ENCODE measurements around the gene CACNA1C. TPM values are rescaled to one million over a fixed set of nuclear protein-coding genes. Genes with fewer than 3 reads are reported as not detected.
A peak's percentile ranks its signal among the peaks of the same experiment; 100 is the strongest.

The CACNA1C gene
- total and polyA plus RNA-seq, 8 donors = 0.31 to 55.8 (median 7.2) TPM

- no peak overlapping the region for H3K27ac ChIP-seq
- no peak overlapping the region for H3K4me3 ChIP-seq
- H3K27me3 ChIP-seq = no peaks in the 10 kb centered on the region
- TF ChIP-seq POLR2AphosphoS5 (IDR thresholded peaks at IDR 0.05) (no peak), CTCF (IDR thresholded peaks at IDR 0.05) (no peak), POLR2A (IDR thresholded peaks at IDR 0.05) (no peak), EP300 (IDR thresholded peaks at IDR 0.05) (no peak)
- H3K4me1 ChIP-seq = peaks cover 0 to 28% (median under 1%) of the 10 kb centered on the region in 4 donors
- no peaks in the 10 kb centered on the region for H3K9me3 ChIP-seq
- 68 to 82% (median 72%) methylated on average over 4 of the region's 4 CpGs for WGBS, 5 donors
- DNase-seq = no peak
- no peaks in the 10 kb centered on the region for H3K36me3 ChIP-seq
- intact Hi-C loops (cut with DNase I; ENCODE audit: low total_unique reads) = no loop called here
Observed at GRCh38 chr12:2173971-2174370, 121.2 kb downstream of the CACNA1C start.

GRCh38 chr12:2177003-2177402 is 124.2 kb downstream of the CACNA1C start:
- Histone ChIP-seq H3K27ac (no peak overlapping the region), H3K4me1 (peaks cover 0 to 29% (median 16%) of the 10 kb centered on the region in 4 donors), H3K27me3 (no peaks in the 10 kb centered on the region), H3K4me3 (no peak overlapping the region), H3K36me3 (no peaks in the 10 kb centered on the region), H3K9me3 (no peaks in the 10 kb centered on the region)
- WGBS, 5 donors = 62 to 74% (median 65%) methylated on average over 6 of the region's 6 CpGs
- no peak for DNase-seq
- intact Hi-C loops (cut with DNase I; ENCODE audit: low total_unique reads) = no loop called here
- no peak for TF ChIP-seq POLR2A (IDR thresholded peaks at IDR 0.05)

GRCh38 chr12:2177751-2178150 is 125.0 kb downstream of the CACNA1C start:
- TF ChIP-seq CTCF (IDR thresholded peaks at IDR 0.05) = no peak
- TF ChIP-seq EP300 (IDR thresholded peaks at IDR 0.05) = no peak
- TF ChIP-seq POLR2AphosphoS5 (IDR thresholded peaks at IDR 0.05) = no peak
- no peak for TF ChIP-seq POLR2A (IDR thresholded peaks at IDR 0.05)
- WGBS, 5 donors = 68 to 80% (median 79%) methylated on average over 3 of the region's 3 CpGs
- Histone ChIP-seq H3K9me3 (no peaks in the 10 kb centered on the region), H3K27me3 (no peaks in the 10 kb centered on the region), H3K4me3 (no peak overlapping the region), H3K36me3 (no peaks in the 10 kb centered on the region), H3K27ac (no peak overlapping the region), H3K4me1 (peaks cover 0 to 29% (median 16%) of the 10 kb centered on the region in 4 donors)
- intact Hi-C loops (cut with DNase I; ENCODE audit: low total_unique reads) = no loop called here
- DNase-seq = no peak

GRCh38 chr12:2179058-2179457 is 126.3 kb downstream of the CACNA1C start:
- WGBS, 5 donors = 82 to 94% (median 87%) methylated on average over 2 of the region's 2 CpGs
- Histone ChIP-seq H3K27me3 (no peaks in the 10 kb centered on the region), H3K4me1 (peaks cover 0 to 39% (median 20%) of the 10 kb centered on the region in 4 donors), H3K9me3 (no peaks in the 10 kb centered on the region), H3K36me3 (no peaks in the 10 kb centered on the region), H3K4me3 (no peak overlapping the region), H3K27ac (peak overlapping the region in 3 of 5 donors; percentile 71 to 83 (median 83))
- intact Hi-C loops (cut with DNase I; ENCODE audit: low total_unique reads) = no loop called here
- DNase-seq = no peak
- TF ChIP-seq POLR2AphosphoS5 (IDR thresholded peaks at IDR 0.05) = no peak
- TF ChIP-seq EP300 (IDR thresholded peaks at IDR 0.05) = no peak
- no peak for TF ChIP-seq POLR2A (IDR thresholded peaks at IDR 0.05)
- TF ChIP-seq CTCF (IDR thresholded peaks at IDR 0.05) = no peak

- peak overlapping the region; percentile 16 to 83 (median 71) for H3K27ac ChIP-seq
- H3K27me3 ChIP-seq = no peaks in the 10 kb centered on the region
- intact Hi-C loops (cut with DNase I; ENCODE audit: low total_unique reads) = no loop called here
- 57 to 70% (median 70%) methylated on average over 9 of the region's 9 CpGs for whole genome bisulfite sequencing, 5 donors
- no peaks in the 10 kb centered on the region for H3K9me3 ChIP-seq
- no peak for TF ChIP-seq EP300 (IDR thresholded peaks at IDR 0.05)
- TF ChIP-seq POLR2AphosphoS5 (IDR thresholded peaks at IDR 0.05) = peak in 2 of 3 donors; percentile 52 to 86
- H3K4me1 ChIP-seq = peaks cover 0 to 44% (median 21%) of the 10 kb centered on the region in 4 donors
- H3K4me3 ChIP-seq = no peak overlapping the region
- H3K36me3 ChIP-seq = no peaks in the 10 kb centered on the region
- DNase-seq = peak; percentile 34 to 75
Observed at GRCh38 chr12:2179953-2180736, 127.4 kb downstream of the CACNA1C start.
